Adipocyte (in vitro differentiated cells): Measurements from ENCODE around the gene PDZD11.
A peak's percentile ranks its signal among the peaks of the same experiment; 100 is the strongest.
"Not testable (repeated sequence)": the region's sequence is repeated elsewhere in the genome, so short reads cannot be mapped to it uniquely, and the experiment has no call there.

ENCODE experiments used
- DNase-seq: peaks from one replicate; pipeline ENCODE4 v3.0.0-alpha.2; 2015; ENCODE audit warnings: low read depth
- H3K27me3 ChIP-seq: replicated peaks from 2 replicates; pipeline ENCODE4 v1.7.0; 2013; ENCODE audit warnings: mild to moderate bottlenecking, low read length, moderate library complexity; ENCODE audit not compliant: control insufficient read depth, insufficient read depth
- H3K36me3 ChIP-seq: 2 replicates; pipeline ENCODE4 v1.7.0; 2013; ENCODE audit warnings: low read length, mild to moderate bottlenecking, moderate library complexity; ENCODE audit not compliant: control insufficient read depth, insufficient read depth, severe bottlenecking
- H3K4me1 ChIP-seq: 2 replicates; pipeline ENCODE4 v1.7.0; 2013; ENCODE audit warnings: mild to moderate bottlenecking, low read length, moderate library complexity; ENCODE audit not compliant: control insufficient read depth, insufficient read depth
- H3K4me3 ChIP-seq: 2 replicates; pipeline ENCODE4 v1.7.0; 2013; ENCODE audit warnings: mild to moderate bottlenecking, low read length, moderate library complexity
- H3K9ac ChIP-seq: 2 replicates; pipeline ENCODE4 v1.7.0; 2013; ENCODE audit warnings: mild to moderate bottlenecking, low read length, moderate library complexity
- H3K9me3 ChIP-seq: 2 replicates; pipeline ENCODE4 v1.7.0; 2013; ENCODE audit warnings: mild to moderate bottlenecking, low read length, moderate library complexity; ENCODE audit not compliant: control insufficient read depth

The PDZD11 gene

DNA sequence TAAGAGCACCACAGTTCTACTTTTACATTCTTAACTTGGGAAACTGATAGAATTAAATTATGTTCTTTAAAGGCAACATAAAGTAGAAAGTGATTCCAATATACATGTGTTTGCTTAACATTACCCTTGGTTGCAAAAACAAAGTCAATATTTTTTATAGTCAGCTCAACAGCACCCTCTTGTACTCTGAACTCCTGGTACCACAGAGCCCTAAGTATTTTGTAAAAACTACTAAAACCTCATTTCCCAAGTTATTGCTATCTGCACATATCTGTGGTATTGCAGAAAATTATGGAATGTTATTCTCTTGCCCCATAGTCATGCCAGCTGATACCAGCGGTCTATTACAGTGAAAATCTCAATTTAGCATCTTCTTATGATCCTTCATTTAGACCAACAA, 3.1 kb upstream of the PDZD11 start:
- Histone ChIP-seq H3K9me3 (peaks cover 8% of the 10 kb centered on the region), H3K27me3 (peaks cover 4% of the 10 kb centered on the region), H3K36me3 (peaks cover under 1% of the 10 kb centered on the region), H3K4me1 (no peaks in the 10 kb centered on the region), H3K9ac (no peak overlapping the region), H3K4me3 (no peak overlapping the region)
- peak; percentile 16 for DNase-seq

DNA sequence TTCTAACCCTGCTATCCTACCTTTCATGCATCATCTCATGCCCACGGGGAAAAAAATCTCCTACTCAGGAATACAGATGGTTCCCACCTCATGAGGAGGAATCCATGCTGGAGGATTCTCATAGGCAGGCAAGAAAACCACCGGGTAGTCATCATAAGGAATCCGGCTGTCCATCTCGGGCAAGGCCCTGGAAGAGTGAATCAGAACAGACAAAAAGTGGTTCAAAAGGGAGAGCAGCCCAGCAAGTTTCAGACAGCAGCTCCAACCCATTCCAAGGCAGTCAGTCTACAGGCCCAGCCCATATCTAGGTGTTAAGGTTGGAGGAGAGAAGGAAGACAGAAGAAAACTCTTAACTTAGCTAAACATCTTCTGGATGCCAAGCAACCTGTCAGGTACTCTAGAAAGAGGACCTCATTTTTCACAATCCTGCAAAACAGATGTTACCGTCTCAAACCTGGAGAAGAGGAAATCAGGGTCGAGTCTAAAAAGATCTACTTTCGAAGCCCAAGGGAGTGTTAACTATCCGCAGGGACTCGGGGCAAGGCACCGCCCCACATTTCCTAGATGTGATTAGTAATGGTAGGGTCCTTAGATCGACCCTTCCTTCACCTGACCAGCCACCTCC, 447 bp downstream of the PDZD11 start:
- peaks cover 26% of the 10 kb centered on the region for H3K36me3 ChIP-seq
- H3K9ac ChIP-seq, result peak overlapping the region; percentile 80
- DNase-seq, result no peak
- H3K27me3 ChIP-seq, result peaks cover 4% of the 10 kb centered on the region
- H3K4me3 ChIP-seq, result peak overlapping the region; percentile 86
- peaks cover 8% of the 10 kb centered on the region for H3K9me3 ChIP-seq
- no peaks in the 10 kb centered on the region for H3K4me1 ChIP-seq

- Histone ChIP-seq H3K4me1 (no peaks in the 10 kb centered on the region), H3K4me3 (no peak within 1 kb of the TSS), H3K9ac (no peak within 1 kb of the TSS), H3K36me3 (peaks cover 19% of the 10 kb centered on the region), H3K27me3 (peaks cover 4% of the 10 kb centered on the region), H3K9me3 (peaks cover 12% of the 10 kb centered on the region)
- no peak for DNase-seq
Measured at GRCh38 chrX:70281951-70282350, 7.8 kb downstream of the PDZD11 start, which contains the start of gene RAB41. TSS of gene RAB41 (plus strand) at chrX:70282172. CDS start at chrX:70282218, 46 bp downstream.

DNA sequence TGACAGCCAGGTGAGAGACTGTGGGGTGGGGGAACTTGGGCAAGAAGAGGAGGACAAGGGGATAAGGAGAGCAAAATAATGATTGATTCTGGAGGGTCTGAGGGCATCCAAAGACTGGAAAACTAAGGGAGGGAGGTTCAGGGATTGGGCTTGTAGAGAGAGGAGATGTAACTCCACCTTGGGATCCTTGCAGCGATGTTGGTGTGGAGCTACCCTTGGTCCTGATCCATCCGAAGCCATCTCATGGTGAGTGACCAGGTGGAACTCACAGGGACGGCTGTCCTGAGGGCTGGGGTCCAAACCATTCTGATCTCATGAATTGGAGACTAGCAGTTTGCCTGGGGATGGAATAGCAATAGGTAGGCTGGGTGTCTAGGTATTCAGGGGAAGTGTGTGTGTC, 9.2 kb downstream of the PDZD11 start:
- no peak overlapping the region for H3K9ac ChIP-seq
- no peak overlapping the region for H3K4me3 ChIP-seq
- peaks cover 4% of the 10 kb centered on the region for H3K27me3 ChIP-seq
- peaks cover 7% of the 10 kb centered on the region for H3K36me3 ChIP-seq
- DNase-seq, result no peak
- no peaks in the 10 kb centered on the region for H3K4me1 ChIP-seq
- peaks cover 19% of the 10 kb centered on the region for H3K9me3 ChIP-seq

- Histone ChIP-seq H3K4me1 (no peaks in the 10 kb centered on the region), H3K9ac (no peak overlapping the region), H3K27me3 (no peaks in the 10 kb centered on the region), H3K36me3 (no peaks in the 10 kb centered on the region), H3K9me3 (peaks cover 19% of the 10 kb centered on the region), H3K4me3 (no peak overlapping the region)
- no peak for DNase-seq
Measured at GRCh38 chrX:70279081-70279480, 10.6 kb downstream of the PDZD11 start.

DNA sequence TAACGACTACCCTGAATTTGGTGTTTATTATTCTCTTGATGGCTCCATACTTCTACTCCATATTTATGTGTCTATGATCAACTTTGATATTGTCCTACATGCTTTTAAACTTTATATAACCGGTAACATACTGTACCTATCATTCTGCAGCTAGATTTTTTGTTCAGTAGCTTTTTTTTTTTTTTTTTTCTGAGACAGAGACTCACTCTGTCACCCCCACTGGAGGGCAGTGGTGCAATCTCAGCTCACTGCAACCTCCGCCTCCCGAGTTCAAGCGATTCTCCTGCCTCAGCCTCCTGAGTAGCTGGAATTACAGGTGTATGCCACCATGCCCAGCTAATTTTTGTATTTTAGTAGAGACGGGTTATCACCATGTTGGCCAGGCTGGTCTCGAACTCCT, 15.7 kb downstream of the PDZD11 start:
- H3K9ac ChIP-seq, H3K27me3 ChIP-seq, H3K36me3 ChIP-seq, DNase-seq, H3K4me3 ChIP-seq, H3K4me1 ChIP-seq: not testable (repeated sequence)
- H3K9me3 ChIP-seq, result peaks cover 14% of the 10 kb centered on the region

GRCh38 chrX:70268034-70268433, 21.7 kb downstream of the PDZD11 start, which contains the start of gene ARR3:
TSS of gene ARR3 (plus strand) at chrX:70268334. CDS start at chrX:70269386, 1,052 bp downstream.
- peaks cover 6% of the 10 kb centered on the region for H3K9me3 ChIP-seq
- H3K36me3 ChIP-seq, result no peaks in the 10 kb centered on the region
- no peak within 1 kb of the TSS for H3K9ac ChIP-seq
- no peak within 1 kb of the TSS for H3K4me3 ChIP-seq
- H3K27me3 ChIP-seq, result peaks cover 23% of the 10 kb centered on the region
- no peaks in the 10 kb centered on the region for H3K4me1 ChIP-seq
- DNase-seq, result no peak

DNA sequence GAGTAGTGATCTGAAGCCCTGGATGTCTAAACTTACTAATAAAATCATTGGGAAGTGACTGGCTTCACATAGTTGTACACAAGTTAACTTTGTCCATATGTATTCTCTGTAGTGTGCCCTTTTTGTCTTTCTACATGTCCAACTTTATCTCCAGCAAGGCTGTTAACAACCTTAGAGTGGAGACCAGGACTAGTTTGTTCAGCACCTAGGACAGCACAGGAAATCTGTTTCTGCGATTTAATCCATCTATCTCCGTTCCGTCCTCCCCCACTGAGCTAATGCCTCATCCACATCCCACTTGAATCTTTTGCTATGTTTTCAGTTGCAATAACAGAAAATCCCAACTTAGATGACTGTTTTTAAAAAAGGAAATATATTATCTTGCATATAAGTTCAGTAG, 24.9 kb downstream of the PDZD11 start:
- peaks cover 21% of the 10 kb centered on the region for H3K9me3 ChIP-seq
- peaks cover 14% of the 10 kb centered on the region for H3K27me3 ChIP-seq
- H3K9ac ChIP-seq, result no peak overlapping the region
- no peak overlapping the region for H3K4me3 ChIP-seq
- no peaks in the 10 kb centered on the region for H3K36me3 ChIP-seq
- DNase-seq, result no peak
- no peaks in the 10 kb centered on the region for H3K4me1 ChIP-seq

DNA sequence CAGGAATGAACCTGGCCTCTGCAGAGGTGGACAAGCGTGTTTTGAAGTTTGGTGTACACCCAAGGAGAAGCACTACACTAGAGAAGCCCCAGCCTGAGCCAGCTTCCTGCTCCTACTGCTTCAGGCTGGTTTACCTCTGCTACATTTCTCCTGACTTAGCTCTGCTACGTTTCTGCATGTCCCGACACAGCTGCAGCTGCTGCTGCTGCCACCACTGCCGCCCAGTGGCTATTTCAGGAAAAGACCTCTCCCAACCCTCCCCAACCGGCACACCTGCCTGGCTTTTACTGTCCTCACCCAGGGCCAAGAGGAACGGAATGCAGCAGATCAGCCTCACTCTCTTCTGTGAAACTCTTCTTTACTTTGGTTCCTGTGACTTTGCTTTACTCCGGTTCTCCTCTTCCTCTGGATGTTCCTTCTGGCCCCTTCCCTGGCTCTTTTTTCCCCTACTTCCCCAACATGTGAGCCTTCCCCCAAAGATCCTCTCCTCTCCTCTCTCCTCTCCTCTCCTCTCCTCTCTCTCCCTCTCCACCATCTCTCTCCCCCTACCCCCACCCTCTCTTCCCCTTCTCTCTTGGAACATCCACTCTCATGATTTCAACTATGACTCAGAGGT, 26.7 kb downstream of the PDZD11 start:
- no peak overlapping the region for H3K9ac ChIP-seq
- no peaks in the 10 kb centered on the region for H3K36me3 ChIP-seq
- peak; percentile 29 for DNase-seq
- peaks cover 21% of the 10 kb centered on the region for H3K9me3 ChIP-seq
- no peaks in the 10 kb centered on the region for H3K4me1 ChIP-seq
- H3K4me3 ChIP-seq, result no peak overlapping the region
- peaks cover 6% of the 10 kb centered on the region for H3K27me3 ChIP-seq

DNA sequence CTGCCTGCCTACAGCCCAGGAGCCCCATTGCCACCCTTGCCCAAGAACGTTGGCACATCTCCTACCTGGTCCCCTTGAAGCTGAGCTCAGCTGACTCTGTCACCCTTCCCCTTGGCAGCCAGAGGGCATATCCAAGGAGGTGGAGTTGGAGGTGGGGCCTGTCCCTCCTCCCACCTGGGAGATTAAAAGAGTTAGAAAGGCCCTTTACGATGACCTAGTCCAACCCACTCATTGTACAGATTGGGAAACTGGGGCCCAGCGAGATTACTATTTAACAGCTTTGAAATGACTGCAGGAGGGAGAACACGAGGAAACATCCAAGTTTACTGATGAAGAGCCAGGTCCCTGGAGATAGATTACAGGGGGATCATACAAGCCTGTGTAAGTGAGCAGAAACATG, 29.6 kb downstream of the PDZD11 start, which contains the start of gene P2RY4:
TSS of gene P2RY4 (minus strand) at position 101 of the 400 bp plus-strand sequence. CDS start 580 bp downstream, outside the sequence.
- peaks cover 6% of the 10 kb centered on the region for H3K27me3 ChIP-seq
- H3K4me3 ChIP-seq, result no peak within 1 kb of the TSS
- peaks cover 9% of the 10 kb centered on the region for H3K4me1 ChIP-seq
- peaks cover 16% of the 10 kb centered on the region for H3K9me3 ChIP-seq
- no peak for DNase-seq
- no peaks in the 10 kb centered on the region for H3K36me3 ChIP-seq
- H3K9ac ChIP-seq, result no peak within 1 kb of the TSS

GRCh38 chrX:70257423-70258288, 32.1 kb downstream of the PDZD11 start:
- H3K9ac ChIP-seq, result no peak overlapping the region
- no peaks in the 10 kb centered on the region for H3K36me3 ChIP-seq
- peaks cover 11% of the 10 kb centered on the region for H3K9me3 ChIP-seq
- no peak overlapping the region for H3K4me3 ChIP-seq
- DNase-seq, result no peak
- peaks cover 13% of the 10 kb centered on the region for H3K27me3 ChIP-seq
- H3K4me1 ChIP-seq, result peaks cover 25% of the 10 kb centered on the region
